Stimulated activated CD8-positive, alpha-beta memory T cell treated with anti-CD3 and anti-CD28 coated beads, Interleukin-7, amount 100 ng/mL, for 48 hours (primary cell): ENCODE measurements around the gene SNX21.
A peak's percentile ranks its signal among the peaks of the same experiment; 100 is the strongest.
"Not testable (repeated sequence)": the region's sequence is repeated elsewhere in the genome, so short reads cannot be mapped to it uniquely, and the experiment has no call there.

Experiments
- DNase-seq, 2 donors: peaks; one replicate each; pipeline ENCODE4 v3.0.0-alpha.2; 2020; ENCODE audit warnings: low read depth in 1 of 2; ENCODE audit errors: extremely low read depth in 1 of 2

The SNX21 gene

GRCh38 chr20:45833030-45833882 is at the start of gene SNX21:
Gene SNX21 (plus strand): TSS chr20:45833799. CDS start chr20:45833920, 121 bp downstream.
- DNase-seq = no peak

- DNase-seq = no peak
These were observed 45.2 kb upstream of the SNX21 start for GRCh38 chr20:45788351-45788750.

GRCh38 chr20:45792317-45793118 is 41.1 kb upstream of the SNX21 start:
- DNase-seq = no peak

GRCh38 chr20:45796337-45797065 is 37.1 kb upstream of the SNX21 start:
- DNase-seq = no peak

GRCh38 chr20:45797510-45797909 is 36.1 kb upstream of the SNX21 start:
- not testable (repeated sequence) for DNase-seq

GRCh38 chr20:45797955-45798354 is 35.6 kb upstream of the SNX21 start:
- not testable (repeated sequence) for DNase-seq

- DNase-seq = no peak
These were observed 34.5 kb upstream of the SNX21 start for GRCh38 chr20:45798935-45799642.

GRCh38 chr20:45801851-45802250 is 31.7 kb upstream of the SNX21 start:
- no peak for DNase-seq

- no peak for DNase-seq
These were observed 23.2 kb upstream of the SNX21 start for GRCh38 chr20:45810191-45810970.

GRCh38 chr20:45812157-45813005 is 21.2 kb upstream of the SNX21 start, which contains the start of gene UBE2C:
Gene UBE2C (plus strand): TSS chr20:45812644. CDS start chr20:45812696, 52 bp downstream.
- peak; percentile 87 to 94 for DNase-seq

- DNase-seq = no peak
These were observed 20.6 kb upstream of the SNX21 start for GRCh38 chr20:45813006-45813340.

GRCh38 chr20:45813489-45813888 is 20.1 kb upstream of the SNX21 start:
- DNase-seq = no peak

- no peak for DNase-seq
These were observed 19.3 kb upstream of the SNX21 start for GRCh38 chr20:45814314-45814713.

- DNase-seq = no peak
These were observed 16.6 kb upstream of the SNX21 start for GRCh38 chr20:45816951-45817350.

GRCh38 chr20:45817376-45818194 is 16.0 kb upstream of the SNX21 start:
- no peak for DNase-seq

- DNase-seq = no peak
These were observed 15.4 kb upstream of the SNX21 start for GRCh38 chr20:45818239-45818638.

GRCh38 chr20:45819466-45819865 is 14.1 kb upstream of the SNX21 start:
- no peak for DNase-seq

- no peak for DNase-seq
These were observed 11.7 kb upstream of the SNX21 start for GRCh38 chr20:45821947-45822346.
